GM12878 (cell line): ENCODE data around the gene ALKBH2.

ENCODE experiments used
- CTCF ChIP-seq, 3 experiments: IDR thresholded peaks in 2 of 3; conservative IDR thresholded peaks in 1 of 3; 2 replicates each; pipeline ENCODE4 v1.5.1; 2011; ENCODE audit warnings: low read depth in 3 of 3, low read length in 3 of 3, mild to moderate bottlenecking in 3 of 3, control low read depth in 2 of 3, moderate library complexity in 2 of 3, inconsistent platforms in 1 of 3, mixed read lengths in 1 of 3; ENCODE audit not compliant: control insufficient read depth in 2 of 3, insufficient read depth in 1 of 3; ENCODE audit errors: extremely low read depth in 1 of 3
- ELK1 ChIP-seq: IDR thresholded peaks from 2 replicates; pipeline ENCODE4 v1.6.1; 2012; ENCODE audit warnings: low read depth, low read length, improper control_type of control experiment
- EP300 ChIP-seq, 2 experiments: fragments of 150-350 bp in 1 of 2; IDR thresholded peaks; 2 replicates each; pipeline ENCODE4 v1.6.1; 2011 to 2012; ENCODE audit warnings: low read depth in 2 of 2, low read length in 2 of 2, borderline replicate concordance in 1 of 2, improper control_type of control experiment in 1 of 2, inconsistent platforms in 1 of 2; ENCODE audit not compliant: control insufficient read depth in 1 of 2
- ETV6 ChIP-seq, 2 experiments: fragments of 450-650 bp in 1 of 2; IDR thresholded peaks in 1 of 2; conservative IDR thresholded peaks in 1 of 2; 2 replicates each; pipeline ENCODE4 v1.6.1; 2014; ENCODE audit warnings: antibody characterized with exemption in 1 of 2, borderline replicate concordance in 1 of 2, low read depth in 1 of 2, mild to moderate bottlenecking in 1 of 2, moderate library complexity in 1 of 2
- JUND ChIP-seq: IDR thresholded peaks from 2 replicates; pipeline ENCODE4 v1.6.1; 2012; ENCODE audit warnings: low read depth, mild to moderate bottlenecking, low read length, improper control_type of control experiment, moderate library complexity
- MAX ChIP-seq: IDR thresholded peaks from 2 replicates; pipeline ENCODE4 v1.6.1; 2012; ENCODE audit warnings: low read depth, low read length, improper control_type of control experiment
- MXI1 ChIP-seq: fragments of 150-350 bp; IDR thresholded peaks from 2 replicates; pipeline ENCODE4 v1.6.1; 2011; ENCODE audit warnings: low read depth, mild to moderate bottlenecking, inconsistent platforms, low read length, improper control_type of control experiment
- MYC ChIP-seq: IDR thresholded peaks from 2 replicates; pipeline ENCODE4 v1.6.1; 2011; ENCODE audit warnings: mild to moderate bottlenecking, low read length, moderate library complexity, inconsistent platforms; ENCODE audit not compliant: insufficient read depth, insufficient replicate concordance, insufficient read length, severe bottlenecking
- PBX3 ChIP-seq: IDR thresholded peaks from 2 replicates; pipeline ENCODE4 v1.6.1; 2011; ENCODE audit warnings: mild to moderate bottlenecking, low read depth, low read length, moderate library complexity; ENCODE audit not compliant: insufficient replicate concordance
- POLR2A ChIP-seq: IDR thresholded peaks from 2 replicates; pipeline ENCODE4 v1.6.1; 2011; ENCODE audit warnings: low read depth, mild to moderate bottlenecking, low read length
- POU2F2 ChIP-seq: IDR thresholded peaks from 3 replicates; pipeline ENCODE4 v1.6.1; 2011; ENCODE audit warnings: low read depth, mild to moderate bottlenecking, low read length, borderline replicate concordance
- RFX5 ChIP-seq: IDR thresholded peaks from 2 replicates; pipeline ENCODE4 v1.6.1; 2011; ENCODE audit warnings: low read depth, low read length, improper control_type of control experiment
- TCF12 ChIP-seq: IDR thresholded peaks from 2 replicates; pipeline ENCODE4 v1.6.1; 2011; ENCODE audit warnings: low read depth, mild to moderate bottlenecking, low read length

- no peak for TF ChIP-seq MXI1
- no peak for TF ChIP-seq MYC
- TF ChIP-seq PBX3: no peak
- no peak for TF ChIP-seq JUND
- TF ChIP-seq ETV6 (conservative IDR thresholded peaks at IDR 0.05 in 1 of 2, IDR thresholded peaks at IDR 0.05 in 1 of 2; ENCODE audit: borderline replicate concordance in 1 of 2, low read depth in 1 of 2): no peak
- no peak for TF ChIP-seq TCF12
- no peak for TF ChIP-seq MAX
- no peak for TF ChIP-seq CTCF (IDR thresholded peaks at IDR 0.05 in 2 of 3, conservative IDR thresholded peaks at IDR 0.05 in 1 of 3; ENCODE audit: control insufficient read depth in 2 of 3, extremely low read depth in 1 of 3, insufficient read depth in 1 of 3, low read depth in 3 of 3, low read length in 3 of 3)
- TF ChIP-seq POU2F2: no peak
- TF ChIP-seq RFX5: no peak
- no peak for TF ChIP-seq EP300 (IDR thresholded peaks at IDR 0.05; ENCODE audit: borderline replicate concordance in 1 of 2, control insufficient read depth in 1 of 2, low read depth in 2 of 2, low read length in 2 of 2)
- no peak for TF ChIP-seq POLR2A
- no peak for TF ChIP-seq ELK1
These were observed 38.8 kb downstream of the ALKBH2 start for GRCh38 chr12:109054520-109054919.
